Progenitor cell of endocrine pancreas (in vitro differentiated cells): Measurements from ENCODE around the gene HSD11B1L. TPM values are rescaled to one million over a fixed set of nuclear protein-coding genes. Genes with fewer than 3 reads are reported as not detected.

Experiments used
- DNase-seq: peaks from one replicate; pipeline ENCODE4 v3.0.0; 2021; ENCODE audit warnings: low spot score; ENCODE audit not compliant: unreplicated experiment
- H3K27ac Mint-ChIP-seq: 2 replicates; pipeline ENCODE4 v1.8.0; 2021; ENCODE audit warnings: mild to moderate bottlenecking, moderate library complexity, mixed read lengths
- H3K27me3 Mint-ChIP-seq: 2 replicates; pipeline ENCODE4 v1.8.0; 2021; ENCODE audit warnings: mixed read lengths
- H3K36me3 Mint-ChIP-seq: 2 replicates; pipeline ENCODE4 v1.8.0; 2022; ENCODE audit warnings: mixed read lengths; ENCODE audit not compliant: insufficient read depth
- H3K4me1 Mint-ChIP-seq: 2 replicates; pipeline ENCODE4 v1.8.0; 2021; ENCODE audit warnings: low read depth, mixed read lengths
- H3K4me3 Mint-ChIP-seq: 2 replicates; pipeline ENCODE4 v1.8.0; 2021; ENCODE audit warnings: low read depth, mild to moderate bottlenecking, moderate library complexity, mixed read lengths
- H3K9me3 Mint-ChIP-seq: 2 replicates; pipeline ENCODE4 v1.8.0; 2021; ENCODE audit warnings: low read depth, mixed read lengths
- total RNA-seq: library from RNA; stranded (reverse); gene quantifications from 2 replicates; pipeline ENCODE4 v1.2.1, GENCODE V29; 2021
- TF ChIP-seq, protein P1 (sequence below): fragments of 200-600 bp; sonication (generic); IDR thresholded peaks from one replicate; pipeline ENCODE4 v1.5.0; 2021; ENCODE audit warnings: antibody characterized with exemption, mild to moderate bottlenecking; ENCODE audit not compliant: unreplicated experiment

The HSD11B1L gene
- total RNA-seq, 1 donor from 2014 or later = 20.1 TPM

DNA sequence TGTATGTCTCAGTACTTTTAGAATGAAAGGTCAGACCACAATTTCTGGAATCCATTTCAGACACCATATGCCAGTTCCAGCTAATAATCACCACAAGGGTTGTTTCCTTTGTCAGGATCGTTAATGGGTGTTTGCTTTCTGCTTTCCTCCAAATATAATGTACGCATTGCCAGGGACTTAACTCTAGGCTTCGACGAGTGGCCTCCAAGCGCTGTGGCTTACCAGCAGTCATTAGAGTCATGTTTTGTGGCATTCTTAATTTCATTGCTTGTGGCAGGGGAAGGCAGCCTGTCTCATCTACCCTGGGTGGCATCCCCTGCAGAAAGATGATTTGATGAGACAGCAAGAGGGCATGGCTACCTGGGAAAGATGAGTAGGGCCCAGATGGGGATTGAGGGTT, 35.4 kb upstream of the HSD11B1L start:
- no peak for DNase-seq
- Mint-ChIP-seq H3K27me3 (no peaks in the 10 kb centered on the region), H3K4me1 (peaks cover 3% of the 10 kb centered on the region), H3K36me3 (peaks cover 34% of the 10 kb centered on the region), H3K9me3 (no peaks in the 10 kb centered on the region), H3K27ac (peak overlapping the region; percentile 89), H3K4me3 (no peak overlapping the region)
- TF ChIP-seq, protein P1, sequence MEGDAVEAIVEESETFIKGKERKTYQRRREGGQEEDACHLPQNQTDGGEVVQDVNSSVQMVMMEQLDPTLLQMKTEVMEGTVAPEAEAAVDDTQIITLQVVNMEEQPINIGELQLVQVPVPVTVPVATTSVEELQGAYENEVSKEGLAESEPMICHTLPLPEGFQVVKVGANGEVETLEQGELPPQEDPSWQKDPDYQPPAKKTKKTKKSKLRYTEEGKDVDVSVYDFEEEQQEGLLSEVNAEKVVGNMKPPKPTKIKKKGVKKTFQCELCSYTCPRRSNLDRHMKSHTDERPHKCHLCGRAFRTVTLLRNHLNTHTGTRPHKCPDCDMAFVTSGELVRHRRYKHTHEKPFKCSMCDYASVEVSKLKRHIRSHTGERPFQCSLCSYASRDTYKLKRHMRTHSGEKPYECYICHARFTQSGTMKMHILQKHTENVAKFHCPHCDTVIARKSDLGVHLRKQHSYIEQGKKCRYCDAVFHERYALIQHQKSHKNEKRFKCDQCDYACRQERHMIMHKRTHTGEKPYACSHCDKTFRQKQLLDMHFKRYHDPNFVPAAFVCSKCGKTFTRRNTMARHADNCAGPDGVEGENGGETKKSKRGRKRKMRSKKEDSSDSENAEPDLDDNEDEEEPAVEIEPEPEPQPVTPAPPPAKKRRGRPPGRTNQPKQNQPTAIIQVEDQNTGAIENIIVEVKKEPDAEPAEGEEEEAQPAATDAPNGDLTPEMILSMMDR = no peak

DNA sequence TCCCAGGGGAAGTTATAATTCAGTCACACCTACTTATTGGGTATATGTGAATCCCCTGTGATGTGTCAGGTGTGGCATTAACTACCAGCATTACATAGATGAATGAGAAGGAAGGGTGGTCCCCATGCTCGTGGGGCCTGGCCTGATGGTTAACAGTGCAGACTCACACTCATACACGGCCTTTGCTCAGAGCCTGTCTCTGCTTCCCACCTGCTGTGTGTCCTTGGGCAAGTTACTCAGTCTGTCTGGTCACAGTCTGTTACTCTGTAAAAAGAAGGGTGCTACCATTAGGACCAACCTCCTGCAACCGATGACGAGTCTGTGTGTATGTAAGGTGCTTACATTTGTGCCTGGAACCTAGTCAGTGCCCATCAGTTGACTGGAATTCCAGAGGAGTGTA, 34.1 kb upstream of the HSD11B1L start:
- no peaks in the 10 kb centered on the region for H3K27me3 Mint-ChIP-seq
- peaks cover 3% of the 10 kb centered on the region for H3K4me1 Mint-ChIP-seq
- no peak overlapping the region for H3K27ac Mint-ChIP-seq
- TF ChIP-seq, protein P1 = no peak
- no peak for DNase-seq
- peaks cover 34% of the 10 kb centered on the region for H3K36me3 Mint-ChIP-seq
- H3K4me3 Mint-ChIP-seq = no peak overlapping the region
- no peaks in the 10 kb centered on the region for H3K9me3 Mint-ChIP-seq

- DNase-seq = no peak
- Mint-ChIP-seq H3K4me3 (no peak overlapping the region), H3K27ac (no peak overlapping the region), H3K36me3 (peaks cover 44% of the 10 kb centered on the region), H3K4me1 (peaks cover 3% of the 10 kb centered on the region), H3K27me3 (no peaks in the 10 kb centered on the region), H3K9me3 (no peaks in the 10 kb centered on the region)
- TF ChIP-seq, protein P1 = no peak
Measured at GRCh38 chr19:5648464-5648863, 32.4 kb upstream of the HSD11B1L start.

DNA sequence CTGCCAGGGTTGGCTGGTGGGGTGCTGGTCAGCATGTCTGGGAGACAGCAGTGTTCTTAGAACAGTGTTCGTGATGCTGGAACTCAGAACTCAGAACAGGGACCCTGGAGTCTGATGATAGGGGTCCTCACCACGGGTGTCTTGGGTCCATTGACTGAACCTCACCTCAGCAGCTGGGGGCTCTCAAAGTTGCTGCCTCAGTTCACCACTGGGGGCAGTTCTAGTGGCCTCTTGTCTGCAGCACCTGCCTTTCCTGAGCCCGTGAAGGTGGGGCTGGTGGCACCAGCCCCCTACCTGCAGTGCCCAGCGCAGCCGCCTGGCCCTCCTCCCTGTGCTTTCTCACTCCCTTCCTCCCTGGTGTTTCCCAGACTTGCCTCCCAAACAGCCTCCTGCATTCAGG, 29.5 kb upstream of the HSD11B1L start:
- H3K36me3 Mint-ChIP-seq = peaks cover 48% of the 10 kb centered on the region
- no peak for DNase-seq
- H3K4me1 Mint-ChIP-seq = no peaks in the 10 kb centered on the region
- TF ChIP-seq, protein P1 = no peak
- no peak overlapping the region for H3K4me3 Mint-ChIP-seq
- no peaks in the 10 kb centered on the region for H3K27me3 Mint-ChIP-seq
- no peaks in the 10 kb centered on the region for H3K9me3 Mint-ChIP-seq
- no peak overlapping the region for H3K27ac Mint-ChIP-seq

- Mint-ChIP-seq H3K9me3 (no peaks in the 10 kb centered on the region), H3K36me3 (peaks cover 40% of the 10 kb centered on the region), H3K27me3 (no peaks in the 10 kb centered on the region), H3K27ac (no peak overlapping the region), H3K4me1 (no peaks in the 10 kb centered on the region), H3K4me3 (no peak overlapping the region)
- no peak for DNase-seq
- TF ChIP-seq, protein P1 = no peak
Measured at GRCh38 chr19:5652261-5652660, 28.6 kb upstream of the HSD11B1L start.
